A172 (cell line): ENCODE data around the gene HDAC1. TPM values are rescaled to one million over a fixed set of nuclear protein-coding genes. Genes with fewer than 3 reads are reported as not detected.

Experiments
- DNase-seq: peaks from one replicate; pipeline ENCODE4 v3.0.0-alpha.2; 2015; ENCODE audit warnings: low spot score
- total RNA-seq: library from RNA; depleted of rRNA; stranded (reverse); fragments of >200 nt; shearing (Covaris generic); gene quantifications from 2 replicates; pipeline ENCODE4 v1.2.3, GENCODE V29; 2014; rRNA removed

HDAC1 gene
- total RNA-seq, 1 experiment from 2014 or later: 61.0 TPM

- no peak for DNase-seq
These were observed 76.2 kb downstream of the HDAC1 start for GRCh38 chr1:32367912-32368635.

- DNase-seq: no peak
These were observed 80.4 kb downstream of the HDAC1 start for GRCh38 chr1:32372149-32372756.

GRCh38 chr1:32373996-32374592 lies 82.2 kb downstream of the HDAC1 start:
- DNase-seq: no peak

- DNase-seq: no peak
These were observed 84.3 kb downstream of the HDAC1 start for GRCh38 chr1:32376199-32376598.

GRCh38 chr1:32377541-32378220 lies 85.8 kb downstream of the HDAC1 start:
- DNase-seq: no peak

- DNase-seq: no peak
These were observed 88.2 kb downstream of the HDAC1 start for GRCh38 chr1:32380057-32380456.

Other genes with a start within 250 kb of the HDAC1 start
- 1.5 and 3.0 TPM in 2 replicates for gene TMEM39B, start 219.1 kb upstream of the HDAC1 start, total RNA-seq
- gene KPNA6, start 184.0 kb upstream of the HDAC1 start, total RNA-seq: 35.5 and 37.8 TPM in 2 replicates
- 22.1 and 24.6 TPM in 2 replicates for gene TXLNA, start 112.4 kb upstream of the HDAC1 start, total RNA-seq
- 5.7 and 9.1 TPM in 2 replicates for gene CCDC28B, start 91.5 kb upstream of the HDAC1 start, total RNA-seq
- gene IQCC, start 86.4 kb upstream of the HDAC1 start, total RNA-seq: 0.45 TPM in 1 of 2 replicates, not detected in the other
- not detected in 2 replicates for gene DCDC2B, start 83.0 kb upstream of the HDAC1 start, total RNA-seq
- gene TMEM234, start 69.7 kb upstream of the HDAC1 start, total RNA-seq: 3.6 and 5.5 TPM in 2 replicates
- 283 and 299 TPM in 2 replicates for gene EIF3I, start 69.7 kb upstream of the HDAC1 start, total RNA-seq
- 5.8 and 8.5 TPM in 2 replicates for gene FAM167B, start 44.9 kb upstream of the HDAC1 start, total RNA-seq
- gene LCK, start 40.8 kb upstream of the HDAC1 start, total RNA-seq: not detected in 2 replicates
- 91.0 and 91.1 TPM in 2 replicates for gene MARCKSL1, start 44.1 kb downstream of the HDAC1 start, total RNA-seq
- 0.34 and 0.45 TPM in 2 replicates for gene FAM229A, start 70.4 kb downstream of the HDAC1 start, total RNA-seq
- gene TSSK3, start 70.5 kb downstream of the HDAC1 start, total RNA-seq: 0.24 TPM in 1 of 2 replicates, not detected in the other
- gene BSDC1, start 102.4 kb downstream of the HDAC1 start, total RNA-seq: 40.6 and 53.1 TPM in 2 replicates
- gene ZBTB8B, start 173.0 kb downstream of the HDAC1 start, total RNA-seq: 0.02 and 0.07 TPM in 2 replicates
- gene ZBTB8A, start 247.3 kb downstream of the HDAC1 start, total RNA-seq: 3.6 and 3.9 TPM in 2 replicates